Measurements from ENCODE around the gene TSNAX.

TSNAX gene

DNA sequence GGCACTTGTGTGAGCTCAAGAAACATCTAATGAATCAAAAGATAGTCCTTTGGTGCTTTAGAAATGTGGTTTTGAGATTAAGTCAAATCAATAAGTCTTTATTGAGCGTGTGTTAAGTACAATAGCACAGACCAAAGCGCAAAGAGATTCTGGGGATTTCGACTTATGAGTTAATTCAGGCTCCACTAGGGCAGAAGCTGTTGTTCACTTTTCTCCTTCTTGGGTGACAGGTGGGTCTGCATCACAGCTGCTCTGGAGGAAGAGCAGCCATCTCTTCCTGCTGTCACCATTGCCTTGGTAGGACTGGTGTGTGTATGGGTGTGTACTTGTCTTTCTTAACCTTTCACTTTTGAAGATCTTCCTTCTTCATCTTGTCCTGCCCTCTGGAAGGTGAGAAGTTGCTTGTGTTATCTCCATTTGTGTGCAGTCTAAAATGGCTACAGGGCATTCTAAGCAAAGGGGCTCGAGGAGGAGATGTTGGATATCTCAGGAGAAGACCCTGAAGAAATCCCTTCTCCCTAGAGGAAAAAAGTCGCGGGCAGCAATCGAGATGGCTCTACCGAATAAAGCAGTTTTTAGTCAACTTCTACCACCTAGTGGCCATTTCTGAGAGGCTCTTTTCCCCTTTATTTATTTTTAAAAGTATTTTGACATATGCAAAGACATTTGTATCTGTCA is 75.3 kb downstream of the TSNAX start:
- no peak for TF ChIP-seq POLR2A (IDR thresholded peaks at IDR 0.05; ENCODE audit: low read depth, low read length)
- no peak for TF ChIP-seq POLR2AphosphoS5 (IDR thresholded peaks at IDR 0.05; ENCODE audit: low read depth, low read length)
- TF ChIP-seq TAF1 (IDR thresholded peaks at IDR 0.05; ENCODE audit: low read depth, low read length), result no peak
- TF ChIP-seq PAX5 (IDR thresholded peaks at IDR 0.05; ENCODE audit: insufficient read depth, low read length, severe bottlenecking), result no peak
- TF ChIP-seq POU2F2 (IDR thresholded peaks at IDR 0.05; ENCODE audit: low read depth, low read length), result no peak
- TF ChIP-seq SPI1 (IDR thresholded peaks at IDR 0.05; ENCODE audit: low read depth, low read length), result no peak
- FAIRE-seq, result peak; percentile 28

DNA sequence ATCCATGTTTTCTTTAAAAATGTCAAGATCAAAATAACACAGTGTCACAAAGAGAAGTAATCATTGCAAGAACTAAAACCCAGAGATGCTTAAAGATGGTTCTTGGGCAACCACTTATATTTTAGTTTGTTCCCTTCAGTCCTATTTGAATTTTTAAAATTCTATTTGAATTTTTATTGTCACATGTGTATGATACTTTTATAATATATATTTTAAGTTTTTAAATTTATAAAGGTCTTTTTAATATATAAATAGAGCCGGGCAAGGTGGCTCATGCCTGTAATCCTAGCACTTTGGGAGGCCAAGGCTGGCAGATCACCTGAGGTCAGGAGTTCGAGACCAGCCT is 75.8 kb downstream of the TSNAX start:
- DNase-seq (ENCODE audit: insufficient read length, low spot score), result no peak
- FAIRE-seq, result no peak
- TF ChIP-seq TAF1 (IDR thresholded peaks at IDR 0.05; ENCODE audit: low read depth, low read length) (no peak), POU2F2 (IDR thresholded peaks at IDR 0.05; ENCODE audit: low read depth, low read length) (no peak), SPI1 (IDR thresholded peaks at IDR 0.05; ENCODE audit: low read depth, low read length) (no peak), PAX5 (IDR thresholded peaks at IDR 0.05; ENCODE audit: insufficient read depth, low read length, severe bottlenecking) (no peak), POLR2AphosphoS5 (IDR thresholded peaks at IDR 0.05; ENCODE audit: low read depth, low read length) (no peak), POLR2A (IDR thresholded peaks at IDR 0.05; ENCODE audit: low read depth, low read length) (no peak)

More for the DNA sequence above, 75.3 kb downstream of the TSNAX start:
- DNase-seq (ENCODE audit: insufficient read length, low spot score), result peak; percentile 27

DNA sequence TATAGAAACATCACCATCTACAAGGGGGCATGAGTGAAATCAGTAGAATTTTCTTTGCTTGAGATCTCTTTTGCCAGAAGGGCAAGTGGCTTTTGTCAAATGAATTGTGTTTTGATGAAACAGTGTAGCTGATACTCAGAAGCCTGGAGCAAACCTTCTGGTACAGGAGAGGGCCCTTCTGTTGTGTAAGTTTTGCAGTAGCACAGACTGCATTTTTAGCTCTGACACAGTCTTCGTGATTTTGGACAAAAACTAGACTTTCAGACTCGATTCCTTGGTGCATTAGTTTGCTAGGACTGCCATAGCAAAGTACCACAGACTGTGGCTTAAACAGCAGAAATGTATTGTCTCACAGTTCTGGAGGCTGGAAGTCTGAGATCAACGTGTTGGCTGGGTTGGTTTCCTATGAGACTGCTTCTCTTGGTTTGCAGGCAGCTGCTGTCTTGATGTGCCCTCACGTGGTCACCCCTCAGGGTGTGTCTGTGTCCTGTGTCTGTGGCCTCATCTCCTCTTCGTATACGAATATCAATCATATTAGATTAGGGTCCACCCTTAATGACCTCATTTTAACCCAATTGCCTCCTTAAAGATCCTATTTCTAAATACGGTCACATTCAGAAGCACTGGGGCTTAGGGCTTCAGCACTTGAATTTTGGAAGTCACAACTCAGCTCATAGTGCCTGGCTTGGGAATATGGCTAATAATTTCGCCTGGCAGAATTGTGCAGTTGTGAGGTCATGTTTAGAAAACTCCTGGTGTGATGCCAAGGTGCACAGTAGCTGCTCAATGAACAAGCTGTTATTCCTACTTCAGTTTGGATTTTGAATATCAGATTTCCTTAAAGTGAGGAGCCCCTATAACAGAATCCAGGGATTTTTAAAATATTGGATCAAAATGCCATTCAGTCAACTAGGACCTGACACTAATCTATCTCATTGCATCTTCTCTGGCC is 77.0 kb downstream of the TSNAX start:
- TF ChIP-seq POLR2AphosphoS5 (IDR thresholded peaks at IDR 0.05; ENCODE audit: low read depth, low read length) (no peak), SPI1 (IDR thresholded peaks at IDR 0.05; ENCODE audit: low read depth, low read length) (no peak), PAX5 (IDR thresholded peaks at IDR 0.05; ENCODE audit: insufficient read depth, low read length, severe bottlenecking) (no peak), TAF1 (IDR thresholded peaks at IDR 0.05; ENCODE audit: low read depth, low read length) (no peak), POU2F2 (IDR thresholded peaks at IDR 0.05; ENCODE audit: low read depth, low read length) (no peak), POLR2A (IDR thresholded peaks at IDR 0.05; ENCODE audit: low read depth, low read length) (no peak)
- no peak for FAIRE-seq
- no peak for DNase-seq (ENCODE audit: insufficient read length, low spot score)

DNA sequence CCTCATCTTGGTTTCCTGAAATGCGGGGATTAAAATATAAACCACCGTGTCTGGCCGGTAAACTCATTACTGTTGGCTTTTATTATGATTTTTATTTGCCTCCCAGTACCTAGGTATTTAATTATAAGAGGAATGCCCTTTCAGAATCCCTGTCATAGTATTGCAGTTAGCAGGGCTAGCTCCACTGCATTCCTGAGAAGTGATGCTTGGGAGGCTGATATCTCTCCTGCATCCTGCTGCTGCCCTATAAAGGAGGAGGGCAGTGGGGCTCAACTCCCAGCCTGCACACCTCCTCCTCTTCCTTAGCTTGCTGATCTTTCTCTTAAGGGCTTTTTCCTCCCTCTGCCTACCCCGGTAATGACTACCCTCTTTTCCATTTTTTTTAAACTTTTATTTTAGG is 78.2 kb downstream of the TSNAX start:
- DNase-seq (ENCODE audit: insufficient read length, low spot score), result no peak
- FAIRE-seq, result no peak
- TF ChIP-seq TAF1 (IDR thresholded peaks at IDR 0.05; ENCODE audit: low read depth, low read length), result no peak
- no peak for TF ChIP-seq POLR2AphosphoS5 (IDR thresholded peaks at IDR 0.05; ENCODE audit: low read depth, low read length)
- no peak for TF ChIP-seq POU2F2 (IDR thresholded peaks at IDR 0.05; ENCODE audit: low read depth, low read length)
- TF ChIP-seq POLR2A (IDR thresholded peaks at IDR 0.05; ENCODE audit: low read depth, low read length), result no peak
- no peak for TF ChIP-seq SPI1 (IDR thresholded peaks at IDR 0.05; ENCODE audit: low read depth, low read length)
- TF ChIP-seq PAX5 (IDR thresholded peaks at IDR 0.05; ENCODE audit: insufficient read depth, low read length, severe bottlenecking), result no peak

DNA sequence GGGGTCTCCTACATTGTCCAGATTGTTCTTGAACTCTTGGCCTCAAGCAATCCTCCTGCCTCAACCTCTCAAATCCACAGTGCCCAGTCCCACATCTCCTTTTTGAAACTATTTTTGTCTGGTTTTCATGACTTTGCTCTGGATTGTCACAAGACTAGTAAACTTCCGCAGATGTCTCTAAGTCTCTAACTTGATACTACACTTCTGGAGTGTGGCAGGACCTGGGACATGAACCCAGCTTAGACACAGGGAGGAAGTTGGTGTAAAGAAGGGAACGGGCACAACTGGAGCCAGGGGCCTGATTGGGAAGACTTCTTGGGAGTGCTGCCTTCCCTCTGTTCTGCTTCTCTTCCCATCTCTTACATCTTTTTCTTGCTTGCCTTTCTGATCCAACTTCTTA is 81.9 kb downstream of the TSNAX start:
- FAIRE-seq, result no peak
- DNase-seq (ENCODE audit: insufficient read length, low spot score), result no peak
- TF ChIP-seq TAF1 (IDR thresholded peaks at IDR 0.05; ENCODE audit: low read depth, low read length), result no peak

DNA sequence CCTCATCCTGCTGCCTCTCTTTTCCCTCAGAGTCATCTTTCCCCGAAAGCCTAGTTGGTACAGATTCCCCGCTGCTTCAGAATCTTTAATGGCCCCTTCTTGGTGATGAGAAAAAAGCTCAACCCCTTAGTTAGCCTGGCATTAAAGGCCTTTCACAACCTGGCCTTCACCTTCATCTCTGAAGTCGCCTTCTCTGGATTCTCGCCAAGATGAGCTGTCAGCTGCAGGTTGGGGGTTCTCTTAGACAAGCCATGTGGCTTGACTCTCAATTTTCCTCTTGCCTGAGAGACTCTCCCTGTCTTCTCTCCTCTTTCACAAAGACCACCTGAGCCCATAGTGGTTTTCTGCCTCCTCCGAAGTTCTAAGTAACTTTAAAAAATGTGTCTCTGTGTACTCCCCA is 82.6 kb downstream of the TSNAX start:
- no peak for DNase-seq (ENCODE audit: insufficient read length, low spot score)
- TF ChIP-seq SPI1 (IDR thresholded peaks at IDR 0.05; ENCODE audit: low read depth, low read length) (no peak), POLR2AphosphoS5 (IDR thresholded peaks at IDR 0.05; ENCODE audit: low read depth, low read length) (no peak), POLR2A (IDR thresholded peaks at IDR 0.05; ENCODE audit: low read depth, low read length) (no peak), TAF1 (IDR thresholded peaks at IDR 0.05; ENCODE audit: low read depth, low read length) (no peak), POU2F2 (IDR thresholded peaks at IDR 0.05; ENCODE audit: low read depth, low read length) (no peak), PAX5 (IDR thresholded peaks at IDR 0.05; ENCODE audit: insufficient read depth, low read length, severe bottlenecking) (no peak)
- FAIRE-seq, result no peak

DNA sequence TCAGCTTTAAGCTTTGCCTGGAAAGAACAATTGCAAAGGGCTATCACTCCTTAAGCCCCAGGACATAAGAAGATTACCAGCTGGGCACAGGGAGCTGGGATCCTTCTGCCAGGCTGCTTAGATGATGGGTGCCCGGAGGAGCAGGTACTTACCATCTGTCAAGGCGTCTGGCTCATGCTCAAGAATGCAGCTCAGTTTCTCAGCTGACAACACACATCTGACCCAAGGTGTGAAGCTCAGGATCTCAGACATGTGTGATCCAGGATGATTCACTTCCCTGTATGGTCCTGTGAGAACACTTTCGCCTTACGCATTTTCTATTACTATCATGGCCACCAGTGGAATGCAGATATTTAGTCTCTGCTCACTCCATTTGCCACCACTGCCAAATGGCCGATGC is 83.4 kb downstream of the TSNAX start:
- TF ChIP-seq POLR2AphosphoS5 (IDR thresholded peaks at IDR 0.05; ENCODE audit: low read depth, low read length), result no peak
- TF ChIP-seq TAF1 (IDR thresholded peaks at IDR 0.05; ENCODE audit: low read depth, low read length), result no peak
- no peak for TF ChIP-seq SPI1 (IDR thresholded peaks at IDR 0.05; ENCODE audit: low read depth, low read length)
- TF ChIP-seq POLR2A (IDR thresholded peaks at IDR 0.05; ENCODE audit: low read depth, low read length), result no peak
- TF ChIP-seq PAX5 (IDR thresholded peaks at IDR 0.05; ENCODE audit: insufficient read depth, low read length, severe bottlenecking), result no peak
- TF ChIP-seq POU2F2 (IDR thresholded peaks at IDR 0.05; ENCODE audit: low read depth, low read length), result no peak
- no peak for FAIRE-seq

DNA sequence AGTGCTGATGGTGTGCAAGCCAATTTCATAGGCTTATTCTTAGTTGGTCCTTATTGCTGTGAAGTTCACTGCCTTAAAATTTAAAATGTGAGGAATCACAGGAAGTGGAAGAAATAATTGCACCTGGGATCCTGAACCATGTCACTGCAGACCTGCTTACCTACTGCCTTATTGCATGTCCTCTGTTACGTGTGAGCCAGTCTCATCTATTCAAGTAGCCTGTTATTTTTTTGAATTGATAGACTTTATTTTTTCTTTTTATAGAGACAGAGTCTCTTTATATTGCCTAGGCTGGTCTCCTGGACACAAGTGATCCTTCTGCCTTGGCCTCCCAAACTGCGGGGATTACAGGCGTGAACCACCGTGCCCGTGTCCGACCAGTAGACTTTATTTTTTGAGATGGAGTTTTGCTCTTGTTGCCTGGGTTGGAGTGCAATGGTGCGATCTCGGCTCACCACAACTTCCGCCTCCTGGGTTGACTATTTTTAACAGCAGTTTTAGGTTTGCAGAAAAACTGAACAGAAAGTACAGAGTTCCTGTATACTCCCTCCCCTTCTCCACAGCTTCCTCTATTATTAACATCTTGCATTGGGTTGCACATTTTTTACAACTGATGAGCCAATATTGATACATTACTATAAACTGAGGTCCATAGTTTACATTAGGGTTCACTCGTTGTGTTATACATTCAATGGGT is 84.1 kb downstream of the TSNAX start:
- DNase-seq (ENCODE audit: insufficient read length, low spot score) (no peak), FAIRE-seq (peak; percentile 88)
- TF ChIP-seq POLR2A (IDR thresholded peaks at IDR 0.05; ENCODE audit: low read depth, low read length) (no peak), SPI1 (IDR thresholded peaks at IDR 0.05; ENCODE audit: low read depth, low read length) (peak; percentile 65)

More for the DNA sequence above, 83.4 kb downstream of the TSNAX start:
- DNase-seq (ENCODE audit: insufficient read length, low spot score), result no peak

Measured in GM12891 (cell line).